Measurements from ENCODE around the gene OXT. TPM values are rescaled to one million over a fixed set of nuclear protein-coding genes. Genes with fewer than 3 reads are reported as not detected.

The OXT gene
- total and polyA plus RNA-seq, 2 of the 13 experiments (the other 11 are each of a cell fraction or from before 2014, with no cell fraction given) = not detected

- TF ChIP-seq SNAPC5 (CRISPR knock-in tag; IDR thresholded peaks at IDR 0.05; ENCODE audit: borderline replicate concordance) (no peak), NFKB2 (CRISPR knock-in tag; IDR thresholded peaks at IDR 0.05; ENCODE audit: borderline replicate concordance) (no peak), GRHL1 (CRISPR knock-in tag; conservative IDR thresholded peaks at IDR 0.05) (no peak), NFAT5 (CRISPR knock-in tag; IDR thresholded peaks at IDR 0.05) (no peak), ZNF432 (CRISPR knock-in tag; IDR thresholded peaks at IDR 0.05; ENCODE audit: borderline replicate concordance) (no peak), ATRX (CRISPR knock-in tag; IDR thresholded peaks at IDR 0.05; ENCODE audit: borderline replicate concordance) (no peak), FOXA3 (CRISPR knock-in tag; IDR thresholded peaks at IDR 0.05) (peak; percentile 93), KDM6A (CRISPR knock-in tag; IDR thresholded peaks at IDR 0.05; ENCODE audit: low read depth) (peak; percentile 86), PLRG1 (conservative IDR thresholded peaks at IDR 0.05) (no peak), ZNF609 (CRISPR knock-in tag; IDR thresholded peaks at IDR 0.05; ENCODE audit: borderline replicate concordance) (peak; percentile 56; the same call in 1 of the 2 replicates), SMC3 (IDR thresholded peaks at IDR 0.05; ENCODE audit: low read length) (peak; percentile 75), ZNF652 (CRISPR knock-in tag; IDR thresholded peaks at IDR 0.05; ENCODE audit: borderline replicate concordance, low read depth) (peak; percentile 88), HDAC1 (CRISPR knock-in tag; IDR thresholded peaks at IDR 0.05) (peak; percentile 87), ZNF543 (CRISPR knock-in tag; IDR thresholded peaks at IDR 0.05) (peak; percentile 86)
- TF ChIP-seq, protein P1, sequence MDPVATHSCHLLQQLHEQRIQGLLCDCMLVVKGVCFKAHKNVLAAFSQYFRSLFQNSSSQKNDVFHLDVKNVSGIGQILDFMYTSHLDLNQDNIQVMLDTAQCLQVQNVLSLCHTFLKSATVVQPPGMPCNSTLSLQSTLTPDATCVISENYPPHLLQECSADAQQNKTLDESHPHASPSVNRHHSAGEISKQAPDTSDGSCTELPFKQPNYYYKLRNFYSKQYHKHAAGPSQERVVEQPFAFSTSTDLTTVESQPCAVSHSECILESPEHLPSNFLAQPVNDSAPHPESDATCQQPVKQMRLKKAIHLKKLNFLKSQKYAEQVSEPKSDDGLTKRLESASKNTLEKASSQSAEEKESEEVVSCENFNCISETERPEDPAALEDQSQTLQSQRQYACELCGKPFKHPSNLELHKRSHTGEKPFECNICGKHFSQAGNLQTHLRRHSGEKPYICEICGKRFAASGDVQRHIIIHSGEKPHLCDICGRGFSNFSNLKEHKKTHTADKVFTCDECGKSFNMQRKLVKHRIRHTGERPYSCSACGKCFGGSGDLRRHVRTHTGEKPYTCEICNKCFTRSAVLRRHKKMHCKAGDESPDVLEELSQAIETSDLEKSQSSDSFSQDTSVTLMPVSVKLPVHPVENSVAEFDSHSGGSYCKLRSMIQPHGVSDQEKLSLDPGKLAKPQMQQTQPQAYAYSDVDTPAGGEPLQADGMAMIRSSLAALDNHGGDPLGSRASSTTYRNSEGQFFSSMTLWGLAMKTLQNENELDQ (CRISPR knock-in tag; IDR thresholded peaks at IDR 0.05; ENCODE audit: borderline replicate concordance) = no peak
Measured at GRCh38 chr20:3103369-3104032, 32.1 kb downstream of the OXT start (continued).
